A673 (cell line): Measurements from ENCODE around the gene BCAR1. TPM values are rescaled to one million over a fixed set of nuclear protein-coding genes. Genes with fewer than 3 reads are reported as not detected.

Experiments
- BruUV-seq: library from RNA; stranded (reverse); fragments of 400-500 nt; replicated peaks from 2 replicates; lab custom pipeline; 2021; lab: Mats Ljungman, UMichigan
- CTCF ChIA-PET: fragments of 300-600 bp; sonication (Branson Sonifier 250); formaldehyde crosslinking; loops from one replicate; lab custom pipeline; 2022; ENCODE audit warnings: antibody characterized with exemption; lab: Charles Lee
- POLR2A ChIA-PET: fragments of 300-600 bp; sonication (Branson Sonifier 250); formaldehyde crosslinking; loops from one replicate; lab custom pipeline; 2022; ENCODE audit warnings: antibody characterized with exemption; ENCODE audit not compliant: low non-redundant PET; lab: Charles Lee
- DNase-seq: peaks from one replicate; pipeline ENCODE4 v3.0.0-alpha.2; 2015; ENCODE audit warnings: low spot score
- H3K27ac ChIP-seq: fragments of 200-600 bp; sonication (generic); 2 replicates; pipeline ENCODE4 v1.5.1; 2016; ENCODE audit warnings: mixed run types, low read depth, mild to moderate bottlenecking, mixed read lengths, antibody characterized with exemption, low read length; ENCODE audit not compliant: poor library complexity, severe bottlenecking
- H3K27me3 ChIP-seq: fragments of 200-600 bp; sonication (generic); replicated peaks from 2 replicates; pipeline ENCODE4 v1.6.1; 2017; ENCODE audit warnings: mixed run types, low read depth, mild to moderate bottlenecking, mixed read lengths, antibody characterized with exemption, low read length; ENCODE audit not compliant: insufficient read depth, poor library complexity
- H3K36me3 ChIP-seq: fragments of 200-600 bp; sonication (generic); 2 replicates; pipeline ENCODE4 v1.6.1; 2016; ENCODE audit warnings: mixed run types, mild to moderate bottlenecking, mixed read lengths, antibody characterized with exemption, low read length; ENCODE audit not compliant: insufficient read depth, poor library complexity, severe bottlenecking
- H3K4me1 ChIP-seq: fragments of 200-600 bp; sonication (generic); 2 replicates; pipeline ENCODE4 v1.6.1; 2017; ENCODE audit warnings: mixed run types, mild to moderate bottlenecking, mixed read lengths, antibody characterized with exemption, low read length; ENCODE audit not compliant: insufficient read depth, poor library complexity, severe bottlenecking
- H3K4me3 ChIP-seq: fragments of 200-600 bp; sonication (generic); 2 replicates; pipeline ENCODE4 v1.5.1; 2016; ENCODE audit warnings: low read depth, mixed run types, mild to moderate bottlenecking, mixed read lengths, low read length; ENCODE audit not compliant: poor library complexity, severe bottlenecking
- H3K9me3 ChIP-seq: fragments of 200-600 bp; sonication (generic); 2 replicates; pipeline ENCODE4 v1.6.1; 2016; ENCODE audit warnings: mixed run types, low read depth, mild to moderate bottlenecking, mixed read lengths, antibody characterized with exemption, low read length; ENCODE audit not compliant: poor library complexity, severe bottlenecking
- EZH2 ChIP-seq: fragments of 200-600 bp; sonication (generic); IDR thresholded peaks from 2 replicates; pipeline ENCODE4 v1.6.1; 2017; ENCODE audit warnings: borderline replicate concordance, low read depth, mild to moderate bottlenecking, mixed read lengths, antibody characterized with exemption, low read length; ENCODE audit not compliant: poor library complexity, severe bottlenecking
- intact Hi-C: fragments of 100-400 bp; cut with micrococcal nuclease; formaldehyde crosslinking; loops from one replicate; pipeline ENCODE4 v1.10.0; 2022; ENCODE audit not compliant: unreplicated experiment
- total RNA-seq: library from RNA; stranded (reverse); gene quantifications from 2 replicates; pipeline ENCODE4 v1.2.3, GENCODE V29; 2021
- TF ChIP-seq, protein P1 (sequence below): fragments of 300-800, 200-600 bp; sonication (generic); conservative IDR thresholded peaks from 2 replicates; pipeline ENCODE4 v1.5.1; 2017; ENCODE audit warnings: low read depth, mild to moderate bottlenecking, antibody characterized with exemption, low read length, moderate library complexity, mixed read lengths

Gene BCAR1
- total RNA-seq, 1 experiment from 2014 or later: 42.2 TPM

- H3K9me3 ChIP-seq: no peaks in the 10 kb centered on the region
- no peak overlapping the region for H3K27ac ChIP-seq
- H3K4me3 ChIP-seq: no peak overlapping the region
- no peaks in the 10 kb centered on the region for H3K4me1 ChIP-seq
- ChIA-PET POLR2A (no interaction called here), CTCF (no interaction called here)
- no peaks in the 10 kb centered on the region for H3K27me3 ChIP-seq
- no TSS peak for BruUV-seq
- TF ChIP-seq, protein P1, sequence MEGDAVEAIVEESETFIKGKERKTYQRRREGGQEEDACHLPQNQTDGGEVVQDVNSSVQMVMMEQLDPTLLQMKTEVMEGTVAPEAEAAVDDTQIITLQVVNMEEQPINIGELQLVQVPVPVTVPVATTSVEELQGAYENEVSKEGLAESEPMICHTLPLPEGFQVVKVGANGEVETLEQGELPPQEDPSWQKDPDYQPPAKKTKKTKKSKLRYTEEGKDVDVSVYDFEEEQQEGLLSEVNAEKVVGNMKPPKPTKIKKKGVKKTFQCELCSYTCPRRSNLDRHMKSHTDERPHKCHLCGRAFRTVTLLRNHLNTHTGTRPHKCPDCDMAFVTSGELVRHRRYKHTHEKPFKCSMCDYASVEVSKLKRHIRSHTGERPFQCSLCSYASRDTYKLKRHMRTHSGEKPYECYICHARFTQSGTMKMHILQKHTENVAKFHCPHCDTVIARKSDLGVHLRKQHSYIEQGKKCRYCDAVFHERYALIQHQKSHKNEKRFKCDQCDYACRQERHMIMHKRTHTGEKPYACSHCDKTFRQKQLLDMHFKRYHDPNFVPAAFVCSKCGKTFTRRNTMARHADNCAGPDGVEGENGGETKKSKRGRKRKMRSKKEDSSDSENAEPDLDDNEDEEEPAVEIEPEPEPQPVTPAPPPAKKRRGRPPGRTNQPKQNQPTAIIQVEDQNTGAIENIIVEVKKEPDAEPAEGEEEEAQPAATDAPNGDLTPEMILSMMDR: no peak
- no peak for DNase-seq
- no peaks in the 10 kb centered on the region for H3K36me3 ChIP-seq
- intact Hi-C loops: no loop called here
Observed at GRCh38 chr16:75202069-75202590, 49.3 kb downstream of the BCAR1 start.

DNA sequence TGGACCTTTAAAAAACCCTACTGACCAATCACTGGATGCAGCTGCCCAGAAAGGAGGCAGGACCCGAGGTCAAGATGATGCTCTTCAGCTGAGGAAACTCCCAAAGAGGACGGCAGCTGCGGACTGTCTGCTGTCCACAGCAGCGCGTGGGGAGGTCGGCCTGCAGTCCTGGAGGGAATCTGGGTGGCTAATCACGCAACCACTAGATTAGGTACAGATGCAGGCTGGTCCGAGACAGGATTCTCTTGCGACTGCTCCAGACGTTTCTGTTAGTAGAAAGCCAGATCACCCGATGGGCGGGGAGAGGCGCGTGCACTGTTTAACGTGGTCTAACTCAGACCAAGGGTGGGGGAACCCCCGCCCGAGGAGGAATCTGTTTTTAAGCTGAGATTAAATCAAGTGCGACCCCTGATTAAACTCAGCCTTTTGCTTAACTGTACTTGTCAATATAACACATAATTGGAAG lies 53.3 kb downstream of the BCAR1 start:
- no peak overlapping the region for H3K27ac ChIP-seq
- no peak for TF ChIP-seq EZH2
- no peaks in the 10 kb centered on the region for H3K36me3 ChIP-seq
- no TSS peak for BruUV-seq
- peak; percentile 26 for DNase-seq
- ChIA-PET POLR2A (no interaction called here), CTCF (interaction anchor here (1.1 to 2.4 kb wide), 3 partner anchors 40 to 204 kb away, joined by 6 to 42 read pairs (median 8); no protein-coding TSS in a partner anchor)
- H3K27me3 ChIP-seq: no peaks in the 10 kb centered on the region
- intact Hi-C loops: loop anchor here (2.0 kb wide), 1 partner anchor 267 kb away; the partner anchor contains the start of gene TMEM170A
- H3K9me3 ChIP-seq: no peaks in the 10 kb centered on the region
- no peak overlapping the region for H3K4me3 ChIP-seq
- H3K4me1 ChIP-seq: no peaks in the 10 kb centered on the region

GRCh38 chr16:75197522-75198134 lies 53.8 kb downstream of the BCAR1 start:
- Histone ChIP-seq H3K9me3 (no peaks in the 10 kb centered on the region), H3K27ac (no peak overlapping the region), H3K27me3 (no peaks in the 10 kb centered on the region), H3K4me1 (no peaks in the 10 kb centered on the region), H3K4me3 (no peak overlapping the region), H3K36me3 (no peaks in the 10 kb centered on the region)
- peak; percentile 34 for DNase-seq
- CTCF ChIA-PET: interaction anchor here (2.4 kb wide), 1 partner anchor 188 kb away, joined by 42 read pairs; no protein-coding TSS in a partner anchor
- no peak for TF ChIP-seq EZH2
- TF ChIP-seq, protein P1: 0 out of 2 replicates have a peak, but pooled peaks have one; percentile 9
- BruUV-seq: no TSS peak
- intact Hi-C loops: loop anchor here (2.0 kb wide), 1 partner anchor 267 kb away; the partner anchor contains the start of gene TMEM170A
- POLR2A ChIA-PET: interaction anchor here (0.6 kb wide), 1 partner anchor 108 kb away, joined by 4 read pairs; no protein-coding TSS in a partner anchor
